ENCODE data around the gene SLC2A1. TPM values are rescaled to one million over a fixed set of nuclear protein-coding genes. Genes with fewer than 3 reads are reported as not detected.
A peak's percentile ranks its signal among the peaks of the same experiment; 100 is the strongest.
"Not testable (repeated sequence)": the region's sequence is repeated elsewhere in the genome, so short reads cannot be mapped to it uniquely, and the experiment has no call there.

The SLC2A1 gene
- total RNA-seq, 2 donors from 2014 or later: 4.2 to 13.2 TPM

- TF ChIP-seq CTCF (IDR thresholded peaks at IDR 0.05) (peak; percentile 43 to 81 (median 72)), POLR2A (IDR thresholded peaks at IDR 0.05) (no peak)
- Histone ChIP-seq H3K4me1 (peaks cover 6% of the 10 kb centered on the region), H3K9me3 (no peaks in the 10 kb centered on the region), H3K27ac (no peak overlapping the region), H3K27me3 (no peaks in the 10 kb centered on the region), H3K4me3 (no peak overlapping the region), H3K36me3 (replicated peaks in 1 of 2; ENCODE audit: insufficient read depth in 1 of 2, low read depth in 2 of 2) (no peaks in the 10 kb centered on the region)
- intact Hi-C loops (cut with DNase I): no loop called here
- ATAC-seq: peak; percentile 51
- peak; percentile 48 to 68 (median 55) for DNase-seq
- 15 to 28% methylated on average over 4 of the region's 4 CpGs for WGBS, 2 donors
These were observed 35.8 kb downstream of the SLC2A1 start for GRCh38 chr1:42922687-42923366.

GRCh38 chr1:42921769-42922168, 36.9 kb downstream of the SLC2A1 start:
- Histone ChIP-seq H3K4me1 (peaks cover 6% of the 10 kb centered on the region), H3K4me3 (no peak overlapping the region), H3K9me3 (no peaks in the 10 kb centered on the region), H3K36me3 (replicated peaks in 1 of 2; ENCODE audit: insufficient read depth in 1 of 2, low read depth in 2 of 2) (no peaks in the 10 kb centered on the region), H3K27me3 (no peaks in the 10 kb centered on the region), H3K27ac (no peak overlapping the region)
- TF ChIP-seq CTCF (IDR thresholded peaks at IDR 0.05): no peak
- TF ChIP-seq POLR2A (IDR thresholded peaks at IDR 0.05): no peak
- intact Hi-C loops (cut with DNase I): no loop called here
- WGBS, 2 donors: 81 to 93% methylated on average over 4 of the region's 4 CpGs
- DNase-seq: no peak
- no peak for ATAC-seq

GRCh38 chr1:42919651-42920050, 39.0 kb downstream of the SLC2A1 start:
- H3K9me3 ChIP-seq; intact Hi-C loops (cut with DNase I); H3K27ac ChIP-seq; H3K27me3 ChIP-seq; ATAC-seq; H3K4me3 ChIP-seq; H3K36me3 ChIP-seq (replicated peaks in 1 of 2; ENCODE audit: insufficient read depth in 1 of 2, low read depth in 2 of 2); DNase-seq; H3K4me1 ChIP-seq: not testable (repeated sequence)
- WGBS, 2 donors: 84% methylated on average over 5 of the region's 5 CpGs

- Histone ChIP-seq H3K9me3 (no peaks in the 10 kb centered on the region), H3K27ac (no peak overlapping the region), H3K27me3 (no peaks in the 10 kb centered on the region), H3K4me1 (no peaks in the 10 kb centered on the region), H3K36me3 (replicated peaks in 1 of 2; ENCODE audit: insufficient read depth in 1 of 2, low read depth in 2 of 2) (no peaks in the 10 kb centered on the region), H3K4me3 (no peak overlapping the region)
- intact Hi-C loops (cut with DNase I): no loop called here
- no peak for TF ChIP-seq CTCF (IDR thresholded peaks at IDR 0.05)
- no peak for TF ChIP-seq POLR2A (IDR thresholded peaks at IDR 0.05)
- WGBS, 2 donors: 84% methylated on average over 8 to 15 of the region's 15 CpGs
- ATAC-seq (no peak), DNase-seq (no peak)
These were observed 41.5 kb downstream of the SLC2A1 start for GRCh38 chr1:42917241-42917495.

GRCh38 chr1:42915456-42915855, 43.2 kb downstream of the SLC2A1 start:
- no peak for DNase-seq
- no peaks in the 10 kb centered on the region for H3K27me3 ChIP-seq
- no peak overlapping the region for H3K4me3 ChIP-seq
- no peak overlapping the region for H3K27ac ChIP-seq
- no peak for ATAC-seq
- no peak for TF ChIP-seq CTCF (IDR thresholded peaks at IDR 0.05)
- TF ChIP-seq POLR2A (IDR thresholded peaks at IDR 0.05): no peak
- no peaks in the 10 kb centered on the region for H3K36me3 ChIP-seq (replicated peaks in 1 of 2; ENCODE audit: insufficient read depth in 1 of 2, low read depth in 2 of 2)
- no peaks in the 10 kb centered on the region for H3K4me1 ChIP-seq
- WGBS, 2 donors: 87 to 88% methylated on average over 3 of the region's 3 CpGs
- intact Hi-C loops (cut with DNase I): no loop called here
- no peaks in the 10 kb centered on the region for H3K9me3 ChIP-seq
